Keratinocyte (primary cell): ENCODE data around the gene CDKAL1. TPM values are rescaled to one million over a fixed set of nuclear protein-coding genes. Genes with fewer than 3 reads are reported as not detected.

ENCODE experiments used
- DNase-seq: peaks from one replicate; pipeline ENCODE4 v3.0.0-alpha.2; 2011; ENCODE audit warnings: low read depth, missing footprints, low spot score
- FAIRE-seq: peaks from 2 replicates; lab custom pipeline; 2011; peaks lifted over from hg19 to GRCh38; lab: Jason Lieb, UNC
- H2AFZ ChIP-seq: 2 replicates; pipeline ENCODE4 v1.6.0; 2012; ENCODE audit warnings: low read length, control low read depth, inconsistent platforms; ENCODE audit not compliant: control insufficient read depth
- H3K27ac ChIP-seq: 2 replicates; pipeline ENCODE4 v1.5.1; 2011; ENCODE audit warnings: low read length; ENCODE audit not compliant: control insufficient read depth, insufficient read depth
- H3K27me3 ChIP-seq: 3 replicates; pipeline ENCODE4 v1.6.0; 2011; ENCODE audit warnings: low read length; ENCODE audit not compliant: control insufficient read depth, insufficient read depth; ENCODE audit errors: extremely low read depth
- H3K36me3 ChIP-seq, 2 experiments: 2 replicates in 1 of 2; 3 replicates in 1 of 2; pipeline ENCODE4 v1.5.1; 2011; ENCODE audit warnings: low read length in 2 of 2, mild to moderate bottlenecking in 1 of 2; ENCODE audit not compliant: control insufficient read depth in 2 of 2, insufficient read depth in 2 of 2; ENCODE audit errors: extremely low read depth in 1 of 2
- H3K4me1 ChIP-seq: 3 replicates; pipeline ENCODE4 v1.5.1; 2011; ENCODE audit warnings: low read length; ENCODE audit not compliant: control insufficient read depth, insufficient read depth; ENCODE audit errors: extremely low read depth
- H3K4me2 ChIP-seq: 3 replicates; pipeline ENCODE4 v1.6.0; 2011; ENCODE audit warnings: low read depth, low read length; ENCODE audit not compliant: control insufficient read depth, insufficient read depth; ENCODE audit errors: extremely low read depth
- H3K4me3 ChIP-seq, 3 experiments: fragments of 200-600 bp in 1 of 3; sonication (generic) in 1 of 3; 2 replicates in 2 of 3; 3 replicates in 1 of 3; pipeline ENCODE4 v1.5.1; 2011 to 2016; ENCODE audit warnings: low read length in 3 of 3, mild to moderate bottlenecking in 3 of 3, control low read depth in 2 of 3, inconsistent platforms in 1 of 3, low read depth in 1 of 3, mixed read lengths in 1 of 3, mixed run types in 1 of 3, moderate library complexity in 1 of 3; ENCODE audit not compliant: control insufficient read depth in 2 of 3, insufficient read depth in 2 of 3; ENCODE audit errors: extremely low read depth in 1 of 3
- H3K79me2 ChIP-seq: 2 replicates; pipeline ENCODE4 v1.6.0; 2012; ENCODE audit warnings: low read length; ENCODE audit not compliant: control insufficient read depth, insufficient read depth
- H3K9ac ChIP-seq: 3 replicates; pipeline ENCODE4 v1.6.0; 2011; ENCODE audit warnings: low read length; ENCODE audit not compliant: control insufficient read depth, insufficient read depth; ENCODE audit errors: extremely low read depth
- H3K9me1 ChIP-seq: 3 replicates; pipeline ENCODE4 v1.6.0; 2011; ENCODE audit warnings: low read length; ENCODE audit not compliant: control insufficient read depth, insufficient read depth; ENCODE audit errors: extremely low read depth
- H3K9me3 ChIP-seq: 2 replicates; pipeline ENCODE4 v1.5.1; 2012; ENCODE audit warnings: low read depth, low read length; ENCODE audit not compliant: control insufficient read depth
- H4K20me1 ChIP-seq: 3 replicates; pipeline ENCODE4 v1.6.0; 2011; ENCODE audit warnings: low read length; ENCODE audit not compliant: control insufficient read depth, insufficient read depth; ENCODE audit errors: extremely low read depth
- EZH2 ChIP-seq: IDR thresholded peaks from one replicate; pipeline ENCODE4 v1.6.1; 2012; ENCODE audit warnings: inconsistent platforms, mild to moderate bottlenecking, low read length, moderate library complexity
- dilution Hi-C: fragments of 300-500 bp; cut with MboI; formaldehyde crosslinking; loops from one replicate; pipeline ENCODE4 v1.7.0; 2020; ENCODE audit warnings: low sequenced_read_pairs; ENCODE audit not compliant: extremely low pct_ligation_motif_present
- polyA plus RNA-seq, 5 experiments: library from polyadenylated mRNA; depleted of rRNA in 3 of 5; stranded (reverse) in 3 of 5; stranded (forward) in 1 of 5; unstranded in 1 of 5; fragments of >200 nt; gene quantifications; 1 replicate in 1 of 5; 2 replicates in 3 of 5; 3 replicates in 1 of 5; pipeline versions ENCODE4 v1.2.1 to v1.2.3, GENCODE V29; 2011 to 2012; ENCODE audit warnings: missing spikeins in 2 of 5, low read depth in 1 of 5, low replicate concordance in 1 of 5
- TF ChIP-seq, protein P1 (sequence below), 3 experiments: IDR thresholded peaks in 1 of 3; conservative IDR thresholded peaks in 1 of 3; optimal IDR thresholded peaks in 1 of 3; 2 replicates in 2 of 3; 3 replicates in 1 of 3; pipeline versions ENCODE3 to v1.5.1; 2011; ENCODE audit warnings: low read length in 3 of 3, mild to moderate bottlenecking in 3 of 3, moderate library complexity in 2 of 3, control low read depth in 1 of 3, inconsistent platforms in 1 of 3; ENCODE audit not compliant: insufficient read depth in 2 of 3; ENCODE audit errors: extremely low read depth in 1 of 3

CDKAL1 gene
- polyA plus RNA-seq, 1 donor (not counting 4 experiments of a cell fraction or from before 2014, with no cell fraction given), result 5.6 TPM

DNA sequence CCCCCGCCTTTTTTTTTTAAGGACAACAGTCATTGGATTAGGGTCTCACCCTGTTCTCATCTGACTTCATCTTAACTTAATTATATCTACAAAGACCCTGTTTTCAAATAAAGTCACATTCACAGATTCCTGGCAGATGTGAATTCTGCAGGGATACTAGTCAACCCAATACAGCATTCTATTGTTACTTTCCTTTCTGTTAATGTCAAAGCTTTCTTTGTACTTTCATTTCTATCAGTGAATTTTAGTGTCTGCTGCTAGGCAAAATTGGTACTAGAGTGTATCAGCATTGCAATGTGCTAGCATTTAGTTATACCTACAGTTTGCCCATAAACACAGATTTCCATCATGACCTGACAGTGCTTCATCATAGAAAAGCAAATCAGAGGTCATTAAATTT, 281.9 kb downstream of the CDKAL1 start:
- Histone ChIP-seq H3K4me3 (no peak overlapping the region), H3K9ac (no peak overlapping the region), H3K9me3 (no peaks in the 10 kb centered on the region), H3K4me1 (peaks cover 6% of the 10 kb centered on the region), H3K79me2 (no peaks in the 10 kb centered on the region), H3K27me3 (no peaks in the 10 kb centered on the region), H2AFZ (no peak overlapping the region), H3K27ac (no peak overlapping the region), H3K36me3 (peaks cover 0 to 1% of the 10 kb centered on the region in 2 experiments), H3K4me2 (no peak overlapping the region), H4K20me1 (no peaks in the 10 kb centered on the region), H3K9me1 (no peaks in the 10 kb centered on the region)
- DNase-seq, result no peak
- TF ChIP-seq, protein P1, sequence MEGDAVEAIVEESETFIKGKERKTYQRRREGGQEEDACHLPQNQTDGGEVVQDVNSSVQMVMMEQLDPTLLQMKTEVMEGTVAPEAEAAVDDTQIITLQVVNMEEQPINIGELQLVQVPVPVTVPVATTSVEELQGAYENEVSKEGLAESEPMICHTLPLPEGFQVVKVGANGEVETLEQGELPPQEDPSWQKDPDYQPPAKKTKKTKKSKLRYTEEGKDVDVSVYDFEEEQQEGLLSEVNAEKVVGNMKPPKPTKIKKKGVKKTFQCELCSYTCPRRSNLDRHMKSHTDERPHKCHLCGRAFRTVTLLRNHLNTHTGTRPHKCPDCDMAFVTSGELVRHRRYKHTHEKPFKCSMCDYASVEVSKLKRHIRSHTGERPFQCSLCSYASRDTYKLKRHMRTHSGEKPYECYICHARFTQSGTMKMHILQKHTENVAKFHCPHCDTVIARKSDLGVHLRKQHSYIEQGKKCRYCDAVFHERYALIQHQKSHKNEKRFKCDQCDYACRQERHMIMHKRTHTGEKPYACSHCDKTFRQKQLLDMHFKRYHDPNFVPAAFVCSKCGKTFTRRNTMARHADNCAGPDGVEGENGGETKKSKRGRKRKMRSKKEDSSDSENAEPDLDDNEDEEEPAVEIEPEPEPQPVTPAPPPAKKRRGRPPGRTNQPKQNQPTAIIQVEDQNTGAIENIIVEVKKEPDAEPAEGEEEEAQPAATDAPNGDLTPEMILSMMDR (optimal IDR thresholded peaks at IDR 0.05 in 1 of 3, IDR thresholded peaks at IDR 0.05 in 1 of 3, conservative IDR thresholded peaks at IDR 0.05 in 1 of 3; ENCODE audit: extremely low read depth in 1 of 3, insufficient read depth in 2 of 3, low read length in 3 of 3), result no peak
- no peak for TF ChIP-seq EZH2
- dilution Hi-C loops, result no loop called here
- FAIRE-seq, result no peak

DNA sequence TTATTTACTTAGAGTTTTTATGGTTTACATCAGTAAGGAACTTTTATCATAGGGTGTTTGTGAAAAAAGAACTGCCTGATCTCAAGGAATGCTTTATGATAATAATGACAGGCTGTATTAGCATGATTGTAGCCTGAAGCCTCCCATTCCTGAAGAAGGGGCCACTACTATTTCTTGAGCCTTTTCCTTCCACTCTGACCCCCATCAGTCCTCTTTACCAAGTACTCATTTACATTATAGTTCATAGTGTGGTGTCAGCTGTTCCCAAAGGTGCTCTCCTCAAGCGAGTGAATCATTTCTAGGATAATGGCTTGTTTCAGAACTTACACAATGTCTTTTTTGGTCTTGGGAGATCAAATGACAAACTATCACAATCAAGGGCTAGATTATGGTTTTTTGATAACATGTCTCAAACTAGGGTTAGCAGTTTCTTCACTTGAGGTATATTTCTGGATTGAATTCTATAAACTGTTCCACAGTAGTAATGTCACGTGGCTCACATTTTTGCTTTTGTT, 283.6 kb downstream of the CDKAL1 start:
- H3K4me2 ChIP-seq, result no peak overlapping the region
- H3K79me2 ChIP-seq, result no peaks in the 10 kb centered on the region
- H3K9me3 ChIP-seq, result no peaks in the 10 kb centered on the region
- peaks cover 0 to 1% of the 10 kb centered on the region in 2 experiments for H3K36me3 ChIP-seq
- H3K27me3 ChIP-seq, result no peaks in the 10 kb centered on the region
- peak; percentile 73 for FAIRE-seq
- no peak overlapping the region for H2AFZ ChIP-seq
- no peaks in the 10 kb centered on the region for H4K20me1 ChIP-seq
- TF ChIP-seq EZH2, result no peak
- TF ChIP-seq, protein P1 (optimal IDR thresholded peaks at IDR 0.05 in 1 of 3, IDR thresholded peaks at IDR 0.05 in 1 of 3, conservative IDR thresholded peaks at IDR 0.05 in 1 of 3; ENCODE audit: extremely low read depth in 1 of 3, insufficient read depth in 2 of 3, low read length in 3 of 3), result no peak
- no peak overlapping the region for H3K27ac ChIP-seq
- no peaks in the 10 kb centered on the region for H3K9me1 ChIP-seq
- no peak overlapping the region for H3K4me3 ChIP-seq
- H3K9ac ChIP-seq, result no peak overlapping the region
- DNase-seq, result no peak
- dilution Hi-C loops, result no loop called here
- H3K4me1 ChIP-seq, result no peaks in the 10 kb centered on the region
